ENCODE results near the gene LRRN3.

- TF ChIP-seq FOXK2 (IDR thresholded peaks at IDR 0.05) (no peak), MEF2A (IDR thresholded peaks at IDR 0.05; ENCODE audit: insufficient read depth, low read depth, low read length) (no peak)
Measured at GRCh38 chr7:111047595-111047994, 43.3 kb upstream of the LRRN3 start.

All from GM12878 (cell line).